Fibroblast of pulmonary artery (primary cell): ENCODE measurements around the gene CEMIP2.

Experiments used
- DNase-seq: peaks from one replicate; pipeline ENCODE4 v3.0.0-alpha.2; 2010; ENCODE audit warnings: low read depth
- H3K4me3 ChIP-seq: replicated peaks from 2 replicates; pipeline ENCODE4 v1.5.1; 2011; ENCODE audit warnings: low read depth, mild to moderate bottlenecking, control low read depth, low read length, moderate library complexity
- TF ChIP-seq, protein P1 (sequence below): IDR thresholded peaks from 2 replicates; pipeline ENCODE4 v1.5.1; 2011; ENCODE audit warnings: mild to moderate bottlenecking, control low read depth, low read length, inconsistent platforms; ENCODE audit errors: missing control alignments

CEMIP2 gene

DNA sequence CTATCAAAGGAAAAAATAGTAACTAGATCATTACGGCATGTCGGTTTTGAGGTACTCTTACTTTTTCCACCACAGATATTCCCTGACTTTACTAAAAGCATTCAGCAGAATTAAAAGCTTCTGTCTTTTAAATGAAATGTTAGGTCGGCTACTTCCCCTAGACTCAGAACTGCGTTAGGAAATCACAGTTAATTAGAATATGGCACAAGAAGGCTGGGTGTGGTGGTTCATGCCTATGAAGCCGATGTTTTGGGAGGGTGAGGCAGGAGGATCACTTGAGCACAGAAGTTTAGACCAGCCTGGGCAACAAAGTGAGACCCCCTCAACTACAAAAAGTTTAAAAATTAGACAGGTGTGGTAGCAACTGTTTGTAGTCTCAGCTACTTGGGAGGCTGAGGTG, 24.4 kb downstream of the CEMIP2 start:
- DNase-seq = no peak
- TF ChIP-seq, protein P1, sequence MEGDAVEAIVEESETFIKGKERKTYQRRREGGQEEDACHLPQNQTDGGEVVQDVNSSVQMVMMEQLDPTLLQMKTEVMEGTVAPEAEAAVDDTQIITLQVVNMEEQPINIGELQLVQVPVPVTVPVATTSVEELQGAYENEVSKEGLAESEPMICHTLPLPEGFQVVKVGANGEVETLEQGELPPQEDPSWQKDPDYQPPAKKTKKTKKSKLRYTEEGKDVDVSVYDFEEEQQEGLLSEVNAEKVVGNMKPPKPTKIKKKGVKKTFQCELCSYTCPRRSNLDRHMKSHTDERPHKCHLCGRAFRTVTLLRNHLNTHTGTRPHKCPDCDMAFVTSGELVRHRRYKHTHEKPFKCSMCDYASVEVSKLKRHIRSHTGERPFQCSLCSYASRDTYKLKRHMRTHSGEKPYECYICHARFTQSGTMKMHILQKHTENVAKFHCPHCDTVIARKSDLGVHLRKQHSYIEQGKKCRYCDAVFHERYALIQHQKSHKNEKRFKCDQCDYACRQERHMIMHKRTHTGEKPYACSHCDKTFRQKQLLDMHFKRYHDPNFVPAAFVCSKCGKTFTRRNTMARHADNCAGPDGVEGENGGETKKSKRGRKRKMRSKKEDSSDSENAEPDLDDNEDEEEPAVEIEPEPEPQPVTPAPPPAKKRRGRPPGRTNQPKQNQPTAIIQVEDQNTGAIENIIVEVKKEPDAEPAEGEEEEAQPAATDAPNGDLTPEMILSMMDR = no peak

DNA sequence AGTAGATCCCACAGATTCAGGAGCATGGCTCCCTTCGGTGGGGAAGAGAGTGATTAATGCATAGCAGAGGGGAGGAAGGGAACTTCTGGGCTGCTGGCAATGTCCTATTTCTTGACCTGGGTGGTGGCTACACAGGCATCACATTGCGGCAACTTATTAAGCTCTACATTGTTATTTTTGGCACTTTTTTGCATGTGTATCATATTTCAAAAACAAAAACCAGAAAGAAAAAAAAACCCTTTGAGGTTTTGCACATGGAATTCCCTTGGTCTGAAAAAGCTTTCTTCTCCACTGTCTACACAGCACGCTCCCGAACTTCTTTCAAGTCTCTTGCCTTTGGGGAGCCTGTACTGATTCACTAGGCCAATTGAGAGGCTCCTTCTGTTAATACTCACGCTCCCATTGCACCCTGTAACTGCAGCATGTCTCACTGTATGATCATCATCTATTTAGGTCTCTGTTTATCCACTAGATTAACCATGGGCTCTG, 25.1 kb downstream of the CEMIP2 start:
- TF ChIP-seq, protein P1 = no peak
- peak; percentile 67 for DNase-seq
- no peak overlapping the region for H3K4me3 ChIP-seq

More for the DNA sequence above, 24.4 kb downstream of the CEMIP2 start:
- no peak overlapping the region for H3K4me3 ChIP-seq

DNA sequence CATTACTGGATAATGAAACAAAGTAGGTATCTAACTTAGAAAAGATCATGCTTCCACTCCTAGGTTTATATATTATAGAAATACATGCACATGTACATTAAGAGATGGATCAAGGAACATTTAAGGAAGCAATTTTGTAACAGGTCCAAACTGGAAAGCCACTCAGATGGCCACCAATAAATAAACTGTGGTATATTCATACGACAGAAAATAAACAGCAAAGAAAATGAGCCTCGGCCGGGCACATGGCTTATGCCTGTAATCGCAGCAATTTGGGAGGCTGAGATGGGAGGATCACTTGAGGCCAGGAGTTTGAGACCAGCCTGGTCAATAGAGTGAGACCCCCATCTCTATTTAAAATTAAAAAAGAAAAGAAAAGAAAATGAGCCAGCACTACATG, 25.6 kb downstream of the CEMIP2 start:
- TF ChIP-seq, protein P1 = no peak
- DNase-seq = no peak
- no peak overlapping the region for H3K4me3 ChIP-seq

DNA sequence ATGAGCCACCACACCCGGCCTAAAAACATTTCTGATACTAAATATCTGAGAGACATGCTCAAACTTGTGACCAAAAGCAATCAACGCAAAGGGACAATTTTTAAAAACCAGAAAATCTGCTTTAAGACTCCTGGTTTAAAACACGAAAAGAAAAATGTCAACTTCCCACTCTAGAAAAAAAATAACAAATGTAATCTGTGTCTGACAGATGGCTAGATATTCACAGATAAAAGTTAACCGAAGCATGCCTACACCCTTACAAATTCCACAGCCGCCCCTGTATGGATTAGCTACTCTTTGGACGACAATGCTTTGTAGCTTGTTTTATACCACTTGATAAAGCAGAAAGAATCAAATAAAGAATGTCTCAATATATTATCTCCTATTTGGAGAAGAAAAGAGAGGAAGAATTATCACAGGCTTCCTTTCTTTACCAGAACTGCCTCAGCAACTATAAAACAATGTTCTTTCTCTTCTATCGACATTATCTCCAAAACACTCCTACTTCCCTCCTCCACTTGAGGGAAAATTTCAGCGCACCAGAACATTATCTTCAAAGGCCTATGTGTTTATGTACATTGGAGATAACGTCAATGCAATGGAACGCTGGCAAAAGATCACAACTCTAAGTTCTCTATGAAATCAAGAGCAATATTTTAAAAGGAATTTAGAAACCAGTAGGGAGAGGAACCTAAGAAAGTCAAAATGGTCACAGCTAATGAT, 26.2 kb downstream of the CEMIP2 start:
- DNase-seq = peak; percentile 78
- TF ChIP-seq, protein P1 = no peak
- no peak overlapping the region for H3K4me3 ChIP-seq

DNA sequence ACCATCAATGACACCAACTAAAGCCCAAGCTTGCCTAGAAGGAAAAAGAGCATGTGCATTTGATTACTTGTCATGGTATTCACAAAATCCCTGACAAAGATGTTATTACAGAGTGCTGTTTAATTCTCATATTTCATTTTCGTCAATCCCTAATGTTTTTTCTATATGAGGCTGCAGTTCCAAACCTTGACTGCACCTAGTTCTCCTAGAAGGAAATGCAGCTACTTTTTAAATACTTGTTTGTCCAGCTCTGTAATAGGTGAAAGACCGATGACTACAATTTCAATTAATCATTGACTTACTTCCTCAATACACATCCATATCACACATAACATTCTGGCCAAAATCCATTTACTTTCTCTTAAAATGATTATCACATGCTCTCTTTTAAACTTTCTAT, 28.1 kb downstream of the CEMIP2 start:
- H3K4me3 ChIP-seq = no peak overlapping the region
- no peak for DNase-seq
- TF ChIP-seq, protein P1 = no peak

DNA sequence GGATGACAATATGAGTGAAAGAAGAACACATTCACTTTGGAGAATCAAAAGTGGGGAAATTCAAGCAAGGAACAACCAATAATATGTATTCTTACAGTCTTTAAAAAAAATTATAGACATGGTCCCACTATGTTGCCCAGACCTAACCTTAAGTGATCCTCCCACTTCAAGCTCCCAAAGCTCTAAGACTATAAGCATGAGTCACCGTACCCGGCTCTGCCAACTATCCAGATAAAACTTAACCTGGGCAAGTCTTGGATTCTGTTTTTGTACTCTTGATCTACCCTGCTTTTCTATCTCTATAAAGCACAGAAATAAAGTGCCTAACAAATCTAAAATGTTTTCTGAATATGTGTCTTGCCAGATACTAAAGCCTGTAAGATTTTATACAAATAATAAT, 30.9 kb downstream of the CEMIP2 start:
- TF ChIP-seq, protein P1 = no peak
- DNase-seq = peak; percentile 51
- no peak overlapping the region for H3K4me3 ChIP-seq

DNA sequence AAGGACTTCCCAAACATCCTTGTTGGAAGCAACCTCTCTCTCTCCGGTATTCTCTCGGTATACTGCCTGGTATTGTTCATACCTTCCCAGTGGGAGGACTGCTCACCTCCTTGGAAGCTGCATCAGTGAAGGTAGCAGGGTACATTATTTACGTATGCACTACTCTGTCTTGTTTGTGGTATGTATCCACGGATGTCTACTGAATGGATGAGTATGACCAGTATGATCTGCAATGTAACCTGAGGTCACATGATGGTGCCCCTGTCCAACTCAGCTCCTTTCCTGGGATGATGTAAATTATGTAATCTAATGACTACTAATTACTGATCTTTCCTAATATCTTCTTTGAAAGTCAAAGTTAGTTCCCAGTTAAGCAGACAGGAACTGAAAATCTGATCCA, 32.1 kb downstream of the CEMIP2 start:
- no peak overlapping the region for H3K4me3 ChIP-seq
- TF ChIP-seq, protein P1 = no peak
- no peak for DNase-seq
